Measurements from ENCODE around the gene C20orf96.
"Not testable (repeated sequence)": the region's sequence is repeated elsewhere in the genome, so short reads cannot be mapped to it uniquely, and the experiment has no call there.

The C20orf96 gene

DNA sequence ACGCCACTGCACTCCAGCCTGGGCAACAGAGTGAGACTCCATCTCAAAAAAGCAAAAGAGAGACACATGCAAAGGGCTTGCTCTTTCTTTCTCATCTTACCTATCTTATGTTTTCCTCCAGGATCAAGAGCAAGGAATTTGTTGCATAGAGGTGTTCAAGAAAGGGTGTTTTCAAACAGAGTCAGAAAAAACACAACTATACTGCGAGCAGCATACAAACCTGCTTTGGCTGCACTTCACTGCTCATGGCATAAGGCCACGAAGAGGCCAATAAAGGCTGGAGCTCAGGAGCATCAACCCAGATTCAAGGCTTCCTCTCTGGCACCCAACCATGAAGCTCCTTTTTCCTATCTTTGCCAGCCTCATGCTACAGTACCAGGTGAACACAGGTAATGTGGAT lies 63.6 kb downstream of the C20orf96 start, which contains the start of gene DEFB129:
Gene DEFB129, plus strand, starts transcription at position 301 of the 400 bp plus-strand sequence. Its CDS starts 31 bp downstream, at position 332.
- DNase-seq = no peak

GRCh38 chr20:225879-226278 lies 64.7 kb downstream of the C20orf96 start:
- DNase-seq = not testable (repeated sequence)

DNA sequence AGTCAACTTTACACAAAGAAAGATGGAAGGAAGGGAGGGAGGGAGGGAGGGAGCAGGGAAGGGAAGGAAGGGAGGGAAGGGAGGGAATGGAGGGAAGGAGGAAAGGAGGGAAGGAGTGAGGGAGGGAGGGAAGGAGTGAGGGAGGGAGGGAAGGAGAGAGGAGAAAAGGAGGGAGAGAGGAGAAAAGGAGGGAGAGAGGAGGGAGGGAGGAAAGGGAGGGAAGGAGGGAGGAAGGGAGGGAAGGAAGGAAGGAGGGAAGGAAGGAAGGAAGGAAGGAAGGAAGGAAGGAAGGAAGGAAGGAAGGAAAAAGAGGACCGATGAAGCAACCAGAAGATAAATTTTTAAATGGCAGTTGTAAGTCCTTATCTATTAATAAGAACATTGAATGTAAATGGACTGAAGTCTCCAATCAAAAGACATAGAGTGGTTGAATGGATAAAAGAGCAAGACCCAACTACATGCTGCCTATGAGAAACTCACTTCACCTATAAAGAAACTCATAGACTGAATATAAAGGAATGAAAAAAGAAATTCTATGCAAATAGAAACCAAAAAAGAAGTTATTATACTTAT lies 69.2 kb downstream of the C20orf96 start:
- DNase-seq = no peak
